RWPE2 (cell line): ENCODE results near the gene MBNL1.

Experiments
- ATAC-seq: fragments of 200-7000 bp; cut with Tn5 transposase; 3 replicates; pipeline ENCODE4 v1.9.1; 2021; ENCODE audit warnings: low read depth
- DNase-seq: peaks from one replicate; pipeline ENCODE4 v3.0.0-alpha.2; 2020; ENCODE audit warnings: low spot score
- H3K27ac ChIP-seq: fragments of 450-650 bp; 2 replicates; pipeline ENCODE4 v1.5.1; 2017; ENCODE audit warnings: mild to moderate bottlenecking; ENCODE audit not compliant: poor library complexity, severe bottlenecking
- H3K27me3 ChIP-seq: fragments of 250-450 bp; sonication (Bioruptor Pico); 2 replicates; pipeline ENCODE4 v1.5.1; 2021; ENCODE audit warnings: mild to moderate bottlenecking, moderate library complexity; ENCODE audit not compliant: insufficient read depth, poor library complexity, severe bottlenecking
- H3K36me3 ChIP-seq: fragments of 250-450 bp; sonication (Bioruptor Pico); 2 replicates; pipeline ENCODE4 v1.5.1; 2020; ENCODE audit warnings: low read depth, mild to moderate bottlenecking, moderate library complexity
- H3K4me1 ChIP-seq: fragments of 250-450 bp; sonication (Bioruptor Pico); 2 replicates; pipeline ENCODE4 v1.5.1; 2021; ENCODE audit warnings: mild to moderate bottlenecking, moderate library complexity; ENCODE audit not compliant: insufficient read depth, poor library complexity, severe bottlenecking
- H3K4me3 ChIP-seq: fragments of 250-450 bp; sonication (Bioruptor Pico); 2 replicates; pipeline ENCODE4 v1.5.1; 2021; ENCODE audit warnings: mild to moderate bottlenecking, moderate library complexity; ENCODE audit not compliant: severe bottlenecking
- H3K9me3 ChIP-seq: fragments of 250-450 bp; sonication (Bioruptor Pico); 2 replicates; pipeline ENCODE4 v1.5.1; 2021; ENCODE audit warnings: mild to moderate bottlenecking, moderate library complexity; ENCODE audit not compliant: severe bottlenecking
- TF ChIP-seq, protein P1 (sequence below): fragments of 450-650 bp; IDR thresholded peaks from one replicate; pipeline ENCODE4 v1.5.1; 2017; ENCODE audit warnings: mild to moderate bottlenecking, moderate library complexity; ENCODE audit not compliant: poor library complexity, severe bottlenecking

The MBNL1 gene

DNA sequence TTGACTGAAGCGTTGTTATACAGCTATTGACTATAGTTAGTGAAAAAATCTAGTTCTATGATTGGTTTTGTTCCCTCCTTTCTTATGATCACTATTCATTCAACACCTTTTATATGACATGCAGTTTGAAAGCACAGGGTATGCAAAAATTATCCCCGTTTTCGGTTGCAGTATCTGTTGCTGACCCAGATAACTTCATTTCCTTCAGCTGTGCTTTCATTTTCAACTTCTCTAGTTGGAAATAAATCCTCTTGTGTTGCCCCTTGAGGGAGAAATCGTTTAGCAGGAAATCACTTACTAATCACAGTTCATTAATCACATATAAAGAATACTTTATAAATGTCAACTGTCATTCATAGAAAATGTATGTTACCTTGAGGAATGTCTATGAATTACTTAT is 55.1 kb downstream of the MBNL1 start:
- peaks cover 15% of the 10 kb centered on the region for H3K36me3 ChIP-seq
- no peak overlapping the region for H3K27ac ChIP-seq
- ATAC-seq, result no peak
- H3K27me3 ChIP-seq, result no peaks in the 10 kb centered on the region
- no peak for DNase-seq
- no peak overlapping the region for H3K4me3 ChIP-seq
- peaks cover 26% of the 10 kb centered on the region for H3K4me1 ChIP-seq
- peaks cover 3% of the 10 kb centered on the region for H3K9me3 ChIP-seq
- TF ChIP-seq, protein P1, sequence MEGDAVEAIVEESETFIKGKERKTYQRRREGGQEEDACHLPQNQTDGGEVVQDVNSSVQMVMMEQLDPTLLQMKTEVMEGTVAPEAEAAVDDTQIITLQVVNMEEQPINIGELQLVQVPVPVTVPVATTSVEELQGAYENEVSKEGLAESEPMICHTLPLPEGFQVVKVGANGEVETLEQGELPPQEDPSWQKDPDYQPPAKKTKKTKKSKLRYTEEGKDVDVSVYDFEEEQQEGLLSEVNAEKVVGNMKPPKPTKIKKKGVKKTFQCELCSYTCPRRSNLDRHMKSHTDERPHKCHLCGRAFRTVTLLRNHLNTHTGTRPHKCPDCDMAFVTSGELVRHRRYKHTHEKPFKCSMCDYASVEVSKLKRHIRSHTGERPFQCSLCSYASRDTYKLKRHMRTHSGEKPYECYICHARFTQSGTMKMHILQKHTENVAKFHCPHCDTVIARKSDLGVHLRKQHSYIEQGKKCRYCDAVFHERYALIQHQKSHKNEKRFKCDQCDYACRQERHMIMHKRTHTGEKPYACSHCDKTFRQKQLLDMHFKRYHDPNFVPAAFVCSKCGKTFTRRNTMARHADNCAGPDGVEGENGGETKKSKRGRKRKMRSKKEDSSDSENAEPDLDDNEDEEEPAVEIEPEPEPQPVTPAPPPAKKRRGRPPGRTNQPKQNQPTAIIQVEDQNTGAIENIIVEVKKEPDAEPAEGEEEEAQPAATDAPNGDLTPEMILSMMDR, result no peak

DNA sequence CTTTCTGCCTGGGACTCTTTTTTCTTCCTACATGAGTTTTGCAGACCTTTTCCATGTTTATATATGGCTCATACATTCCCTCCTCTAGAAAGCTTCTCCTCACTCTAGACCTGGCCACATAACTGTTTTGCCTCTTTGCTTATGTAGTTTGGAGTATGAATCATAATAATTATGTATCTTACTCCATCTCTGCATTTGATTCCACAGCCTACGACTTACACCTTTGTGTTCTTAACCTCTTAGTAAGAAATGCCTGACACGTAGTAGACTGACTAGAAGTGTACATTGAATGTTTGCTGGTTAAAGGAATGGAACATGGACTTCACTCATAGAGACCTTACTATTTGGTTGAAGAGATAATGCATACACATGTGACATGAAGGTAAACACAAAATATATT is 56.4 kb downstream of the MBNL1 start:
- peaks cover 36% of the 10 kb centered on the region for H3K4me1 ChIP-seq

DNA sequence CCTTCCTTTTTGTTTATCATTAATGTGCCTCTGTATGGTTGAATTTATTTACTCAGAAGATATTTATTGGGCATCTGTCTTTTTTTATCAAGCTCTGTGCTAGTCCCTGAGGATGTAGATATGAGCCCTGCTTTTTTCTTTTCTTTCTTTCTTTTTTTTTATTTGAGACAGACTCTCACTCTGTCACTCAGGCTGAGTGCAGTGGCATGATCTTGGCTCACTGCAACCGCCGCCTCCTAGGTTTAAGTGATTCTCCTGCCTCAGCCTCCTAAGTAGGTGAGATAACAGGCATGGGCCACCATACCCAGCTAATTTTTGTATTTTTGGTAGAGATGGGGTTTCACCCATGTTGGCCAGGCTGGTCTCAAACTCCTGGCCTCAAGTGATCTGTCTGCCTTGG is 58.5 kb downstream of the MBNL1 start:
- Histone ChIP-seq H3K27me3 (no peaks in the 10 kb centered on the region), H3K4me3 (no peak overlapping the region), H3K27ac (peak overlapping the region; percentile 75), H3K9me3 (peaks cover 3% of the 10 kb centered on the region), H3K4me1 (peaks cover 56% of the 10 kb centered on the region), H3K36me3 (peaks cover 15% of the 10 kb centered on the region)
- DNase-seq (no peak), ATAC-seq (no peak)
- TF ChIP-seq, protein P1, result no peak

More for the DNA sequence above, 56.4 kb downstream of the MBNL1 start:
- Histone ChIP-seq H3K4me3 (no peak overlapping the region), H3K27ac (no peak overlapping the region), H3K27me3 (no peaks in the 10 kb centered on the region), H3K36me3 (peaks cover 15% of the 10 kb centered on the region), H3K9me3 (peaks cover 3% of the 10 kb centered on the region)
- DNase-seq (no peak), ATAC-seq (no peak)
- TF ChIP-seq, protein P1, result no peak

DNA sequence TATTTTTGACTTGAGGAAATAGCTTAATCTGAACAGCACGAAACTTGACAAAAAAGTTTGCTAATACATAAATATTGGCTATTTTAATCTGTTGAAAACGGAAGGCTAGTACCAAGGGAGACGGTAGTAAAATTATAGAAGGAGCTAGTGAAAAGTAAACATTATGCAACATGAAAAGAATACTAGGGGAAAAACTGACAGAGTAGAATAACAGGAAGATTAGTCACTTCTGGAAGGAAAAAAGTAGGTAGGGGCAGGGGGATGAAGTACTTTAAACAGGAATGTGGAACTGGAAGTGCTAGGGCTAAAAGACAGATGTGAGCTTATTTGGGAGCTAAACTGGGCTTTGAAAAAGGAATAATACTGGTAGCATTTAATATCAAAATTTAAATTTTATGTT is 60.1 kb downstream of the MBNL1 start:
- peaks cover 7% of the 10 kb centered on the region for H3K36me3 ChIP-seq
- no peaks in the 10 kb centered on the region for H3K27me3 ChIP-seq
- H3K4me3 ChIP-seq, result no peak overlapping the region
- peak overlapping the region; percentile 75 for H3K27ac ChIP-seq
- TF ChIP-seq, protein P1, result no peak
- no peak for DNase-seq
- ATAC-seq, result peak; percentile 88
- peaks cover 3% of the 10 kb centered on the region for H3K9me3 ChIP-seq
- H3K4me1 ChIP-seq, result peaks cover 45% of the 10 kb centered on the region

DNA sequence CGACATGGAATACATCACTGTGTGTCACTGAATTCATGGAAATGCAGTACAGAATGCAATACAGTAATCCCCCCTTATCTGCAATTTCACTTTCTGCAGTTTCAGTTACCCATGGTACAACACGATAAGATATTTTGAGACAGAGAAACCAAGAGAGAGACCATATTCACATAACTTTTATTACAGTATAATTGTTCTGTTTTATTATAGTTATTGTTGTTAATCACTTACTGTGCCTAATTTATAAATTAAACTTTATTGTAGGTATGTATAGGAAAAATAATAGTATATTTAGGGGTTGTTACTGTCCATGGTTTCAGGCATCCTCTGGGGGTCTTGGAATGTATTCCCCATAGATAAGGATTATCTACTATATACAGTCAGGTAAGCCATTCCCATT is 61.8 kb downstream of the MBNL1 start:
- TF ChIP-seq, protein P1, result no peak
- no peak for ATAC-seq
- peaks cover 45% of the 10 kb centered on the region for H3K4me1 ChIP-seq
- H3K27me3 ChIP-seq, result no peaks in the 10 kb centered on the region
- DNase-seq, result no peak
- H3K27ac ChIP-seq, result peak overlapping the region; percentile 69
- H3K9me3 ChIP-seq, result peaks cover 3% of the 10 kb centered on the region
- H3K4me3 ChIP-seq, result no peak overlapping the region
- H3K36me3 ChIP-seq, result peaks cover 7% of the 10 kb centered on the region
